ENCODE results near the gene AKIRIN2. TPM values are rescaled to one million over a fixed set of nuclear protein-coding genes. Genes with fewer than 3 reads are reported as not detected.

Gene AKIRIN2
- total and polyA plus RNA-seq, 9 of the 15 experiments (the other 6 are each of a cell fraction or from before 2014, with no cell fraction given) = 5.8 to 63.9 (median 28.1) TPM

GRCh38 chr6:87637106-87637505 is 64.9 kb downstream of the AKIRIN2 start:
- Histone ChIP-seq H3K9me1 (ENCODE audit: control insufficient read depth, insufficient read depth, low read length) (no peaks in the 10 kb centered on the region), H3K4me2 (ENCODE audit: insufficient read depth, low read length) (no peak overlapping the region), H3K9ac (ENCODE audit: insufficient read depth in 1 of 2, low read depth in 2 of 2, low read length in 2 of 2) (no peak overlapping the region), H4K20me1 (replicated peaks; ENCODE audit: control insufficient read depth, insufficient read depth, low read length) (no peaks in the 10 kb centered on the region), H2AFZ (ENCODE audit: low read depth, low read length) (no peak overlapping the region), H3K27ac (ENCODE audit: extremely low read depth, low read depth, low read length) (no peak overlapping the region), H3K36me3 (ENCODE audit: control insufficient read depth, insufficient read depth, low read length) (peaks cover 67% of the 10 kb centered on the region), H3K27me3 (ENCODE audit: control insufficient read depth in 2 of 2, insufficient read depth in 2 of 2, low read length in 2 of 2) (no peaks in the 10 kb centered on the region), H3K4me1 (replicated peaks in 1 of 2; ENCODE audit: control insufficient read depth in 2 of 2, insufficient read depth in 2 of 2, low read length in 2 of 2) (no peaks in the 10 kb centered on the region), H3K79me2 (ENCODE audit: control insufficient read depth, insufficient read depth, low read length) (no peaks in the 10 kb centered on the region), H3K4me3 (no peak overlapping the region), H3K9me3 (replicated peaks; ENCODE audit: control insufficient read depth, insufficient read depth, low read depth, low read length) (no peaks in the 10 kb centered on the region)
- FAIRE-seq (no peak), ATAC-seq (no peak), DNase-seq (ENCODE audit: extremely low read depth in 1 of 4, low spot score in 3 of 4) (no peak)
- intact Hi-C loops (cut with micrococcal nuclease) = no loop called here
- WGBS (ENCODE audit: insufficient coverage, low coverage, missing lambda C conversion rate) = 96% methylated on average over 1 of the region's 1 CpG
- TF ChIP-seq HNRNPLL (IDR thresholded peaks at IDR 0.05; ENCODE audit: low read depth, low read length, poor library complexity, severe bottlenecking) = no peak
- TF ChIP-seq SRSF1 (IDR thresholded peaks at IDR 0.05; ENCODE audit: low read depth, low read length) = no peak
- TF ChIP-seq SNIP1 (IDR thresholded peaks at IDR 0.05; ENCODE audit: low read depth) = no peak
- TF ChIP-seq ZNF589 (CRISPR knock-in tag; IDR thresholded peaks at IDR 0.05; ENCODE audit: low read depth) = no peak
- no TSS peak for BruUV-seq (replicated peaks)
- POLR2A ChIA-PET = interaction anchor here (0.6 to 1.4 kb wide), 3 partner anchors 12 to 48 kb away, joined by 3 read pairs; partner anchors contain the start of genes ORC3 and RARS2
- CTCF ChIA-PET (ENCODE audit: low intra/inter-chr PET ratio) = no interaction called here
- in situ Hi-C loops (cut with MboI) = no loop called here

DNA sequence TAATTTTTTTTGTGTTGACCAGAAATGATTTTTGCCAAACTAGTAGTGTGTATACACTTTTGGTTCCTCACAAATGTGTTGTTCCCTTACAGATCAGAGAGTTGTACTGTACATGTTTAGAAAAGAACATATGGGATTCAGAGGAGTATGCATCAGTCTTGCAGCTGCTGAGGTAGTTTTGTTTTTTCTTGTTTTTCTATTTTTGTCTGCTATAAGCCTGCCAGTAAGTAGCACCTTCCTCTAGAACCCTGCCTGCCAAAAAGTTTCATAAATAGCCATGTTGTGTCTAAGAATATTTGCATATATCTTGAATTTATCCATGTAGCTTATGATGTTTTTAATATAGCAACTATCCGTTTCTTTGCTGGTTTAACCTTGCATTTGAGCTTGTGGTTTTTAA is 65.7 kb downstream of the AKIRIN2 start:
- H3K9ac ChIP-seq (ENCODE audit: insufficient read depth in 1 of 2, low read depth in 2 of 2, low read length in 2 of 2) = no peak overlapping the region

More for the DNA sequence above, 65.7 kb downstream of the AKIRIN2 start:
- no peaks in the 10 kb centered on the region for H4K20me1 ChIP-seq (replicated peaks; ENCODE audit: control insufficient read depth, insufficient read depth, low read length)
- no peak for FAIRE-seq
- H3K4me3 ChIP-seq = no peak overlapping the region
- in situ Hi-C loops (cut with MboI) (no loop called here), intact Hi-C loops (cut with micrococcal nuclease) (no loop called here)
- POLR2A ChIA-PET = interaction anchor here (1.0 to 1.4 kb wide), 2 partner anchors 13 to 47 kb away, joined by 3 read pairs; partner anchors contain the start of genes ORC3 and RARS2
- H3K9me1 ChIP-seq (ENCODE audit: control insufficient read depth, insufficient read depth, low read length) = no peaks in the 10 kb centered on the region
- H3K4me1 ChIP-seq (replicated peaks in 1 of 2; ENCODE audit: control insufficient read depth in 2 of 2, insufficient read depth in 2 of 2, low read length in 2 of 2) = no peaks in the 10 kb centered on the region
- TF ChIP-seq STAG1 (CRISPR knock-in tag; IDR thresholded peaks at IDR 0.05; ENCODE audit: borderline replicate concordance) = no peak
- no peak for TF ChIP-seq E2F1 (CRISPR knock-in tag; IDR thresholded peaks at IDR 0.05)
- H3K9me3 ChIP-seq (replicated peaks; ENCODE audit: control insufficient read depth, insufficient read depth, low read depth, low read length) = no peaks in the 10 kb centered on the region
- CTCF ChIA-PET (ENCODE audit: low intra/inter-chr PET ratio) = no interaction called here
- H3K4me2 ChIP-seq (ENCODE audit: insufficient read depth, low read length) = no peak overlapping the region
- 64% methylated on average over 1 of the region's 1 CpG for WGBS (ENCODE audit: insufficient coverage, low coverage, missing lambda C conversion rate)
- ATAC-seq = no peak
- H2AFZ ChIP-seq (ENCODE audit: low read depth, low read length) = no peak overlapping the region
- H3K27me3 ChIP-seq (ENCODE audit: control insufficient read depth in 2 of 2, insufficient read depth in 2 of 2, low read length in 2 of 2) = no peaks in the 10 kb centered on the region
- H3K36me3 ChIP-seq (ENCODE audit: control insufficient read depth, insufficient read depth, low read length) = peaks cover 63% of the 10 kb centered on the region
- no peak for DNase-seq (ENCODE audit: extremely low read depth in 1 of 4, low spot score in 3 of 4)
- H3K27ac ChIP-seq (ENCODE audit: extremely low read depth, low read depth, low read length) = no peak overlapping the region
- H3K79me2 ChIP-seq (ENCODE audit: control insufficient read depth, insufficient read depth, low read length) = no peaks in the 10 kb centered on the region
- BruUV-seq (replicated peaks) = no TSS peak
